Thyroid gland (tissue), 4 donors: ENCODE results near the gene EPHB6. TPM values are rescaled to one million over a fixed set of nuclear protein-coding genes. Genes with fewer than 3 reads are reported as not detected.
A peak's percentile ranks its signal among the peaks of the same experiment; 100 is the strongest.

Source experiments
- DNase-seq, 2 donors: peaks; one replicate each; pipeline ENCODE4 v3.0.0-alpha.2; 2019
- H3K27ac ChIP-seq, 3 donors: fragments of 200-600 bp; sonication (generic); 1 replicate in 2 of 3; 2 replicates in 1 of 3; pipeline ENCODE4 v1.5.1; 2016 to 2019; ENCODE audit warnings: mild to moderate bottlenecking in 1 of 3, moderate library complexity in 1 of 3
- H3K27me3 ChIP-seq: fragments of 200-600 bp; sonication (generic); one replicate; pipeline ENCODE4 v1.5.1; 2019
- H3K36me3 ChIP-seq, 2 donors: fragments of 200-600 bp; sonication (generic); one replicate each; pipeline ENCODE4 v1.5.1; 2016 to 2019
- H3K4me1 ChIP-seq, 2 donors: fragments of 200-600 bp; sonication (generic); one replicate each; pipeline ENCODE4 v1.5.1; 2017 to 2019
- H3K4me3 ChIP-seq, 3 donors: fragments of 200-600 bp; sonication (generic); replicated peaks in 1 of 3; 1 replicate in 2 of 3; 2 replicates in 1 of 3; pipeline ENCODE4 v1.5.1; 2016; ENCODE audit warnings: mild to moderate bottlenecking in 1 of 3
- H3K9me3 ChIP-seq: fragments of 200-600 bp; sonication (generic); one replicate; pipeline ENCODE4 v1.5.1; 2017
- CTCF ChIP-seq, 6 experiments: fragments of 200-600 bp in 3 of 6; fragments of 450-650 bp in 3 of 6; sonication (generic) in 3 of 6; IDR thresholded peaks; one replicate each; pipeline ENCODE4 v1.5.1; 2016 to 2019; ENCODE audit warnings: antibody characterized with exemption in 6 of 6, mild to moderate bottlenecking in 2 of 6, inconsistent platforms in 1 of 6, moderate library complexity in 1 of 6
- POLR2A ChIP-seq, 2 donors: fragments of 450-650 bp; IDR thresholded peaks; one replicate each; pipeline ENCODE4 v1.6.1; 2017; ENCODE audit warnings: antibody characterized with exemption in 2 of 2, mild to moderate bottlenecking in 2 of 2, moderate library complexity in 1 of 2
- WGBS, 2 donors: methylation state at CpG; one replicate each; pipeline ENCODE4 v1.1.5; 2017; 5-methylcytosine and 5-hydroxymethylcytosine counted together
- intact Hi-C: fragments of 100-400 bp; cut with DNase I; formaldehyde crosslinking; loops from one replicate; pipeline ENCODE4 v1.15.1; 2023
- total RNA-seq, 4 donors: library from RNA; depleted of rRNA; stranded (reverse); fragments of >200 nt; gene quantifications; one replicate each; pipeline ENCODE4 v1.2.3, GENCODE V29; 2016

The EPHB6 gene
- total RNA-seq, 4 donors from 2014 or later = 20.0 to 46.2 (median 27.4) TPM

DNA sequence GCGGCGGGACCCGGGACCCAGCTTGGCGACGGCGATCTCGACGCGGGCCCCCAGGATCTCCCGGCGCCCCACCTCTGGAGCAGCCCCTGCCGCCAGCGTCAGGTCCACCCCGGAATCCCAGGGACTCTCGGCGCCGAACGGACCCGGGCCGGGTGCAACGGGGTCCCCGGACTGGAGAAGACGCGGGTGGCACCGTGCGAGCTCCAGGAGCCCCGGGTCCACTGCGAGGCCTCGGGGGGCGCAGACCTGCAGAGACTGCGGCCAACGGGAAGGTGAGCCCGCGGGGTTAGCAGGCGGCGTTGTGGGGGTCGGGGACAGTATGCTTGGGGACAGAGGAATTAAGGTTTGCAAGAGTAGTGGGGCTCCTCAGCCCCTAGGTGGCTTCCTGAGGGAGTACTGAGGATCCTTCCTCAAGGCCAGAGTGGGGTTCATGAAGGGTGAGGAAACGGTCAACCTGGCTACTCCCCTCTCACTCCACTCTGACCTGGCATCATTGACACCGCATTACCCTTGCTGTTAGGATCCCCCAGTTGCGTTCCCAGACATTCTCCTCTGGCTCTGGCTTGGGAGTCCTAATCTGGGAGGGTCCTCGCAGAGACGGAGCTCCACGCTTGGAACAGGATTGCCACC lies 353 bp downstream of the EPHB6 start:
- Histone ChIP-seq H3K27me3 (no peaks in the 10 kb centered on the region), H3K9me3 (no peaks in the 10 kb centered on the region), H3K4me1 (peaks cover 11 to 29% of the 10 kb centered on the region in 2 donors), H3K27ac (peak overlapping the region in 2 of 3 donors; percentile 32 to 73), H3K4me3 (peak overlapping the region; percentile 55 to 66 (median 62)), H3K36me3 (no peaks in the 10 kb centered on the region)
- no peak for DNase-seq
- WGBS, 2 donors = 2 to 9% methylated on average over 15 to 16 of the region's 43 CpGs
- intact Hi-C loops = loop anchor here (10.0 kb wide), 1 partner anchor 150 kb away; no protein-coding TSS in a partner anchor
- TF ChIP-seq POLR2A (IDR thresholded peaks at IDR 0.05) = no peak
- peak in 2 of 6 experiments; percentile 10 to 13 for TF ChIP-seq CTCF (IDR thresholded peaks at IDR 0.05)

- intact Hi-C loops = loop anchor here (10.0 kb wide), 1 partner anchor 149 kb away; no protein-coding TSS in a partner anchor
- Histone ChIP-seq H3K27me3 (no peaks in the 10 kb centered on the region), H3K9me3 (no peaks in the 10 kb centered on the region), H3K4me1 (peaks cover 11 to 29% of the 10 kb centered on the region in 2 donors), H3K27ac (peak overlapping the region in 1 of 3 donors; percentile 4), H3K4me3 (peak overlapping the region; percentile 15 to 66 (median 55)), H3K36me3 (no peaks in the 10 kb centered on the region)
- DNase-seq = peak; percentile 92
- WGBS, 2 donors = 26 to 48% methylated on average over 10 to 12 of the region's 12 CpGs
- peak in 1 of 2 donors; percentile 28 for TF ChIP-seq POLR2A (IDR thresholded peaks at IDR 0.05)
- TF ChIP-seq CTCF (IDR thresholded peaks at IDR 0.05) = peak in 2 of 6 experiments; percentile 7 to 22
These were observed 1.1 kb downstream of the EPHB6 start for GRCh38 chr7:142855756-142856564.

GRCh38 chr7:142856565-142857245 lies 1.8 kb downstream of the EPHB6 start:
- peak; percentile 51 to 60 for DNase-seq
- 52 to 73% methylated on average over 6 to 7 of the region's 7 CpGs for WGBS, 2 donors
- Histone ChIP-seq H3K4me1 (peaks cover 11 to 29% of the 10 kb centered on the region in 2 donors), H3K9me3 (no peaks in the 10 kb centered on the region), H3K27me3 (no peaks in the 10 kb centered on the region), H3K36me3 (no peaks in the 10 kb centered on the region), H3K4me3 (no peak overlapping the region), H3K27ac (peak overlapping the region in 1 of 3 donors; percentile 4)
- TF ChIP-seq POLR2A (IDR thresholded peaks at IDR 0.05) = no peak
- intact Hi-C loops = loop anchor here (10.0 kb wide), 1 partner anchor 148 kb away; no protein-coding TSS in a partner anchor

GRCh38 chr7:142857625-142858024 lies 2.7 kb downstream of the EPHB6 start:
- Histone ChIP-seq H3K27me3 (no peaks in the 10 kb centered on the region), H3K27ac (no peak overlapping the region), H3K4me3 (no peak overlapping the region), H3K4me1 (peaks cover 11 to 29% of the 10 kb centered on the region in 2 donors), H3K36me3 (no peaks in the 10 kb centered on the region), H3K9me3 (no peaks in the 10 kb centered on the region)
- 82 to 84% methylated on average over 5 of the region's 5 CpGs for WGBS, 2 donors
- TF ChIP-seq CTCF (IDR thresholded peaks at IDR 0.05) (no peak), POLR2A (IDR thresholded peaks at IDR 0.05) (no peak)
- intact Hi-C loops = loop anchor here (10.0 kb wide), 1 partner anchor 147 kb away; no protein-coding TSS in a partner anchor
- DNase-seq = no peak

- TF ChIP-seq POLR2A (IDR thresholded peaks at IDR 0.05) = no peak
- no peak for TF ChIP-seq CTCF (IDR thresholded peaks at IDR 0.05)
- Histone ChIP-seq H3K4me3 (no peak overlapping the region), H3K27me3 (no peaks in the 10 kb centered on the region), H3K36me3 (no peaks in the 10 kb centered on the region), H3K4me1 (peaks cover 8 to 24% of the 10 kb centered on the region in 2 donors), H3K27ac (no peak overlapping the region), H3K9me3 (no peaks in the 10 kb centered on the region)
- no peak for DNase-seq
- intact Hi-C loops = loop anchor here (10.0 kb wide), 1 partner anchor 145 kb away; no protein-coding TSS in a partner anchor
These were observed 4.5 kb downstream of the EPHB6 start for GRCh38 chr7:142859411-142859810.
